Hippocampal formation (tissue), 2 donors: Measurements from ENCODE around the gene EIF3D.

ENCODE experiments used
- DNase-seq, 2 donors: peaks; one replicate each; lab custom pipeline; 2025; lab: John Stamatoyannopoulos, UW

EIF3D gene

GRCh38 chr22:36466258-36466657 is 62.7 kb downstream of the EIF3D start:
- DNase-seq: no peak

- no peak for DNase-seq
Measured at GRCh38 chr22:36465232-36466021, 63.5 kb downstream of the EIF3D start.

- DNase-seq: no peak
Measured at GRCh38 chr22:36464715-36465231, 64.2 kb downstream of the EIF3D start.

GRCh38 chr22:36463783-36464184 is 65.2 kb downstream of the EIF3D start:
- DNase-seq: no peak

- DNase-seq: no peak
Measured at GRCh38 chr22:36461665-36462649, 67.0 kb downstream of the EIF3D start.
